ENCODE measurements around the gene SLC29A3. TPM values are rescaled to one million over a fixed set of nuclear protein-coding genes. Genes with fewer than 3 reads are reported as not detected.
"Not testable (repeated sequence)": the region's sequence is repeated elsewhere in the genome, so short reads cannot be mapped to it uniquely, and the experiment has no call there.

The SLC29A3 gene
- polyA plus RNA-seq, 3 donors = 9.7 to 28.4 (median 16.6) TPM

DNA sequence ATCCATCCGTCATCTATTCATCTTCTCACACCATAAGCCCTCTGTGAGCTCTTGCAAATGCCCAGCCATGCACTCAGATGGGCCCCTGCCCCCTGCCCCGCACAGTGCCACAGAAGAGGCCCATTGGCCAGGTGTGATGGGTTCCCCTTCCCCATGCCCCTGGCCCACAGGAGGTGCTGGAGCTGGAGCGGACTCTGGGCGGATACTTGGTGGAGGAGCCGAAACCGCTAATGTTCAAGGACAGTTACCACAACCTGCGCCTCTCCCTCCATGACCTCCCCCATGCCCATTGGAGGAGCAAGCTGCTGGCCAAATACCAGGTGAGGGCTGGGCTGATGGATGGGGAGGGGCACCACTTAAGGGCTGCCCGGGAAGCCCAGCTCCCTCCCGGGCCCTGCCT, 23.4 kb upstream of the SLC29A3 start:
- no peaks in the 10 kb centered on the region for H3K9me3 ChIP-seq (replicated peaks in 1 of 2; ENCODE audit: control insufficient read depth in 1 of 2, insufficient read depth in 1 of 2, low read length in 2 of 2)
- Mint-ChIP-seq H3K9me3 (no peaks in the 10 kb centered on the region), H3K27ac (no peak overlapping the region), H3K4me3 (no peak overlapping the region), H3K27me3 (ENCODE audit: low read depth in 3 of 3) (peaks cover 0 to 3% (median 3%) of the 10 kb centered on the region in 3 donors), H3K36me3 (no peaks in the 10 kb centered on the region), H3K4me1 (peaks cover 25% of the 10 kb centered on the region)
- H3K4me2 ChIP-seq (replicated peaks; ENCODE audit: extremely low read depth, low read length, poor library complexity, severe bottlenecking) = no peak overlapping the region
- H3K36me3 ChIP-seq (replicated peaks in 1 of 2; ENCODE audit: control insufficient read depth in 1 of 2, insufficient read depth in 2 of 2, low read length in 2 of 2) = no peaks in the 10 kb centered on the region
- no peak overlapping the region for H3K4me3 ChIP-seq (replicated peaks in 1 of 3; ENCODE audit: low read depth in 2 of 3, low read length in 3 of 3)
- no peak overlapping the region for H3K27ac ChIP-seq (ENCODE audit: low read depth in 1 of 2, low read length in 2 of 2)
- no peak overlapping the region for H2AFZ ChIP-seq (ENCODE audit: insufficient read depth, low read depth, low read length, poor library complexity, severe bottlenecking)
- WGBS (ENCODE audit: insufficient coverage) = 92% methylated on average over 2 of the region's 9 CpGs
- intact Hi-C loops (cut with micrococcal nuclease) = no loop called here
- no peaks in the 10 kb centered on the region for H3K27me3 ChIP-seq (ENCODE audit: control insufficient read depth in 2 of 2, insufficient read depth in 2 of 2, low read length in 2 of 2)
- H3K79me2 ChIP-seq (ENCODE audit: insufficient read depth, low read length) = no peaks in the 10 kb centered on the region
- H3K9ac ChIP-seq (ENCODE audit: insufficient read depth, low read length, poor library complexity, severe bottlenecking) = no peak overlapping the region
- H4K20me1 ChIP-seq (ENCODE audit: insufficient read depth, low read length) = no peaks in the 10 kb centered on the region
- TF ChIP-seq, protein P1, sequence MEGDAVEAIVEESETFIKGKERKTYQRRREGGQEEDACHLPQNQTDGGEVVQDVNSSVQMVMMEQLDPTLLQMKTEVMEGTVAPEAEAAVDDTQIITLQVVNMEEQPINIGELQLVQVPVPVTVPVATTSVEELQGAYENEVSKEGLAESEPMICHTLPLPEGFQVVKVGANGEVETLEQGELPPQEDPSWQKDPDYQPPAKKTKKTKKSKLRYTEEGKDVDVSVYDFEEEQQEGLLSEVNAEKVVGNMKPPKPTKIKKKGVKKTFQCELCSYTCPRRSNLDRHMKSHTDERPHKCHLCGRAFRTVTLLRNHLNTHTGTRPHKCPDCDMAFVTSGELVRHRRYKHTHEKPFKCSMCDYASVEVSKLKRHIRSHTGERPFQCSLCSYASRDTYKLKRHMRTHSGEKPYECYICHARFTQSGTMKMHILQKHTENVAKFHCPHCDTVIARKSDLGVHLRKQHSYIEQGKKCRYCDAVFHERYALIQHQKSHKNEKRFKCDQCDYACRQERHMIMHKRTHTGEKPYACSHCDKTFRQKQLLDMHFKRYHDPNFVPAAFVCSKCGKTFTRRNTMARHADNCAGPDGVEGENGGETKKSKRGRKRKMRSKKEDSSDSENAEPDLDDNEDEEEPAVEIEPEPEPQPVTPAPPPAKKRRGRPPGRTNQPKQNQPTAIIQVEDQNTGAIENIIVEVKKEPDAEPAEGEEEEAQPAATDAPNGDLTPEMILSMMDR (IDR thresholded peaks at IDR 0.05) = no peak
- no peak for DNase-seq
- peaks cover 12 to 14% of the 10 kb centered on the region in 2 donors for H3K4me1 ChIP-seq (ENCODE audit: control insufficient read depth in 1 of 2, insufficient read depth in 2 of 2, low read length in 2 of 2)

DNA sequence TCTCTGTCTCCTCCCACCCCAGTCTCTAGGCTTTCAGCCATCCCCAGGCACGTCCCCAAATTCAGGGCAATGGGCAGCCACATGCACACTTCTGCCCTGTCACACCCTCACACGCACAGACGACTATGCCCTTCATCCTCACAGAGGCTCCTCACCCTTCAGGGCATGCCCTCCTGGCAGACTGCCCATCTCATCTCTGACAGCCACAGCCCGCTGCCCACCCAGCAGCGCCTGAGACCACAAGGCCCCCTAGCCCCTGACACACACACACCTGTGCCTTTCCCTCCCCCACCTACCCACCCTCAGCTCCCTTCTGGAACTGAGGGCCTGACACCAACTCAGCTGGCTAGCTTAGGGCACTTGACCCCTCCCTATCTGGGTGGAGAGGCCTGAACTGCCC, 23.0 kb upstream of the SLC29A3 start:
- no peak overlapping the region for H3K4me3 Mint-ChIP-seq

DNA sequence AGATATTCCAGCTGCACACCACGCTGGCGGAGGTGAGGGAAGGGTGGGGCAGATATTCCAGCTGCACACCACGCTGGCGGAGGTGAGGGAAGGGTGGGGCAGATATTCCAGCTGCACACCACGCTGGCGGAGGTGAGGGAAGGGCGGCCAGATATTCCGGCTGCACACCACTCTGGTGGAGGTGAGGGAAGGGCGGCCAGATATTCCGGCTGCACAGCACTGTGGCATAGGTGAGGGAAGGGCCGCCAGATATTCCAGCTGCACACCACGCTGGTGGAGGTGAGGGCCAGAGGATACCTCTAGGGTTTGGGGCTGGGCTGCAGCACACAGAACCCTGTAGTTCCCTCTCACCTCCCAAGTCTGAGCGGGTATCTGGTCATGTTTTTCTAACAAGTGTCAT, 22.2 kb upstream of the SLC29A3 start:
- peaks cover 25% of the 10 kb centered on the region for H3K4me1 Mint-ChIP-seq
- H3K9ac ChIP-seq (ENCODE audit: insufficient read depth, low read length, poor library complexity, severe bottlenecking); intact Hi-C loops (cut with micrococcal nuclease); H3K36me3 Mint-ChIP-seq; H3K27ac ChIP-seq (ENCODE audit: low read depth in 1 of 2, low read length in 2 of 2); H3K79me2 ChIP-seq (ENCODE audit: insufficient read depth, low read length); H2AFZ ChIP-seq (ENCODE audit: insufficient read depth, low read depth, low read length, poor library complexity, severe bottlenecking); H3K27me3 Mint-ChIP-seq (ENCODE audit: low read depth in 3 of 3); H4K20me1 ChIP-seq (ENCODE audit: insufficient read depth, low read length); H3K27ac Mint-ChIP-seq; H3K9me3 ChIP-seq (replicated peaks in 1 of 2; ENCODE audit: control insufficient read depth in 1 of 2, insufficient read depth in 1 of 2, low read length in 2 of 2); H3K9me3 Mint-ChIP-seq; H3K4me3 ChIP-seq (replicated peaks in 1 of 3; ENCODE audit: low read depth in 2 of 3, low read length in 3 of 3); H3K4me2 ChIP-seq (replicated peaks; ENCODE audit: extremely low read depth, low read length, poor library complexity, severe bottlenecking); H3K27me3 ChIP-seq (ENCODE audit: control insufficient read depth in 2 of 2, insufficient read depth in 2 of 2, low read length in 2 of 2); H3K4me3 Mint-ChIP-seq; DNase-seq; H3K36me3 ChIP-seq (replicated peaks in 1 of 2; ENCODE audit: control insufficient read depth in 1 of 2, insufficient read depth in 2 of 2, low read length in 2 of 2): not testable (repeated sequence)
- 100% methylated on average over 6 of the region's 13 CpGs for WGBS (ENCODE audit: insufficient coverage)
- H3K4me1 ChIP-seq (ENCODE audit: control insufficient read depth in 1 of 2, insufficient read depth in 2 of 2, low read length in 2 of 2) = peaks cover 12 to 14% of the 10 kb centered on the region in 2 donors

More for the DNA sequence above, 23.0 kb upstream of the SLC29A3 start:
- Histone ChIP-seq H3K36me3 (replicated peaks in 1 of 2; ENCODE audit: control insufficient read depth in 1 of 2, insufficient read depth in 2 of 2, low read length in 2 of 2) (no peaks in the 10 kb centered on the region), H2AFZ (ENCODE audit: insufficient read depth, low read depth, low read length, poor library complexity, severe bottlenecking) (no peak overlapping the region), H3K79me2 (ENCODE audit: insufficient read depth, low read length) (no peaks in the 10 kb centered on the region), H3K4me2 (replicated peaks; ENCODE audit: extremely low read depth, low read length, poor library complexity, severe bottlenecking) (no peak overlapping the region), H3K27ac (ENCODE audit: low read depth in 1 of 2, low read length in 2 of 2) (no peak overlapping the region), H3K9me3 (replicated peaks in 1 of 2; ENCODE audit: control insufficient read depth in 1 of 2, insufficient read depth in 1 of 2, low read length in 2 of 2) (no peaks in the 10 kb centered on the region), H3K4me1 (ENCODE audit: control insufficient read depth in 1 of 2, insufficient read depth in 2 of 2, low read length in 2 of 2) (peaks cover 12 to 14% of the 10 kb centered on the region in 2 donors), H3K27me3 (ENCODE audit: control insufficient read depth in 2 of 2, insufficient read depth in 2 of 2, low read length in 2 of 2) (no peaks in the 10 kb centered on the region), H3K4me3 (replicated peaks in 1 of 3; ENCODE audit: low read depth in 2 of 3, low read length in 3 of 3) (no peak overlapping the region), H4K20me1 (ENCODE audit: insufficient read depth, low read length) (no peaks in the 10 kb centered on the region), H3K9ac (ENCODE audit: insufficient read depth, low read length, poor library complexity, severe bottlenecking) (no peak overlapping the region)
- 75% methylated on average over 5 of the region's 5 CpGs for WGBS (ENCODE audit: insufficient coverage)
- no peak for DNase-seq
- Mint-ChIP-seq H3K4me1 (peaks cover 25% of the 10 kb centered on the region), H3K27me3 (ENCODE audit: low read depth in 3 of 3) (peaks cover 0 to 3% (median 3%) of the 10 kb centered on the region in 3 donors), H3K36me3 (no peaks in the 10 kb centered on the region), H3K27ac (no peak overlapping the region), H3K9me3 (no peaks in the 10 kb centered on the region)
- intact Hi-C loops (cut with micrococcal nuclease) = no loop called here
- TF ChIP-seq, protein P1 (IDR thresholded peaks at IDR 0.05) = no peak

Data from CD14-positive monocyte (primary cell).